Fibroblast of lung (primary cell): ENCODE data around the gene LRRTM3. TPM values are rescaled to one million over a fixed set of nuclear protein-coding genes. Genes with fewer than 3 reads are reported as not detected.

Source experiments
- DNase-seq, 2 donors: peaks; one replicate each; pipeline versions ENCODE4 v3.0.0 to v3.0.0-alpha.2; 2010; ENCODE audit warnings: low read depth in 2 of 2
- H2AFZ ChIP-seq: 2 replicates; pipeline ENCODE4 v1.5.1; 2012; ENCODE audit warnings: low read length, control low read depth, inconsistent platforms
- H3K27ac ChIP-seq: 2 replicates; pipeline ENCODE4 v1.5.1; 2011; ENCODE audit warnings: low read length, control low read depth; ENCODE audit not compliant: insufficient read depth
- H3K27me3 ChIP-seq: 2 replicates; pipeline ENCODE4 v1.5.1; 2011; ENCODE audit warnings: mild to moderate bottlenecking, low read length; ENCODE audit not compliant: control insufficient read depth, insufficient read depth
- H3K36me3 ChIP-seq: 2 replicates; pipeline ENCODE4 v1.5.1; 2011; ENCODE audit warnings: low read length; ENCODE audit not compliant: control insufficient read depth, insufficient read depth
- H3K4me1 ChIP-seq: 2 replicates; pipeline ENCODE4 v1.5.1; 2011; ENCODE audit warnings: low read length; ENCODE audit not compliant: control insufficient read depth, insufficient read depth; ENCODE audit errors: extremely low read depth
- H3K4me2 ChIP-seq: 2 replicates; pipeline ENCODE4 v1.5.1; 2011; ENCODE audit warnings: low read length, control low read depth; ENCODE audit not compliant: insufficient read depth; ENCODE audit errors: extremely low read depth
- H3K4me3 ChIP-seq, 4 experiments: fragments of 200-600 bp in 1 of 4; sonication (generic) in 1 of 4; replicated peaks in 1 of 4; 2 replicates each; pipeline ENCODE4 v1.5.1; 2011 to 2016; ENCODE audit warnings: low read length in 4 of 4, low read depth in 3 of 4, mild to moderate bottlenecking in 3 of 4, control low read depth in 2 of 4, inconsistent platforms in 1 of 4, mixed read lengths in 1 of 4; ENCODE audit not compliant: insufficient read depth in 1 of 4; ENCODE audit errors: control extremely low read depth in 1 of 4
- H3K79me2 ChIP-seq: 2 replicates; pipeline ENCODE4 v1.5.1; 2012; ENCODE audit warnings: mild to moderate bottlenecking, low read length, inconsistent platforms; ENCODE audit not compliant: control insufficient read depth, insufficient read depth
- H3K9ac ChIP-seq: 2 replicates; pipeline ENCODE4 v1.5.1; 2011; ENCODE audit warnings: mild to moderate bottlenecking, low read length, control low read depth; ENCODE audit not compliant: insufficient read depth
- H3K9me3 ChIP-seq: 2 replicates; pipeline ENCODE4 v1.5.1; 2012; ENCODE audit warnings: low read depth, low read length; ENCODE audit not compliant: control insufficient read depth, insufficient read depth
- H4K20me1 ChIP-seq: 2 replicates; pipeline ENCODE4 v1.5.1; 2011; ENCODE audit warnings: low read length; ENCODE audit not compliant: control insufficient read depth, insufficient read depth; ENCODE audit errors: extremely low read depth
- EZH2 ChIP-seq: IDR thresholded peaks from 2 replicates; pipeline ENCODE4 v1.5.1; 2012; ENCODE audit warnings: low read length, control low read depth, mild to moderate bottlenecking; ENCODE audit errors: missing control alignments
- polyA plus RNA-seq, 2 donors: library from polyadenylated mRNA; depleted of rRNA in 1 of 2; stranded (reverse) in 1 of 2; unstranded in 1 of 2; fragments of >200 nt; gene quantifications; 2 replicates each; pipeline ENCODE4 v1.2.1, GENCODE V29; 2011 to 2012; ENCODE audit warnings: missing spikeins in 1 of 2
- total RNA-seq: library from RNA; depleted of rRNA; stranded (reverse); fragments of >200 nt; gene quantifications from 2 replicates; pipeline ENCODE4 v1.2.1, GENCODE V29; 2014
- TF ChIP-seq, protein P1 (sequence below), 2 donors: IDR thresholded peaks in 1 of 2; conservative IDR thresholded peaks in 1 of 2; 1 replicate in 1 of 2; 2 replicates in 1 of 2; pipeline ENCODE4 v1.5.1; 2011 to 2012; ENCODE audit warnings: low read length in 2 of 2, control low read depth in 1 of 2, inconsistent platforms in 1 of 2, low read depth in 1 of 2, mild to moderate bottlenecking in 1 of 2

The LRRTM3 gene
- total and polyA plus RNA-seq, 2 donors (not counting 1 experiment from before 2014, with no cell fraction given): not detected

DNA sequence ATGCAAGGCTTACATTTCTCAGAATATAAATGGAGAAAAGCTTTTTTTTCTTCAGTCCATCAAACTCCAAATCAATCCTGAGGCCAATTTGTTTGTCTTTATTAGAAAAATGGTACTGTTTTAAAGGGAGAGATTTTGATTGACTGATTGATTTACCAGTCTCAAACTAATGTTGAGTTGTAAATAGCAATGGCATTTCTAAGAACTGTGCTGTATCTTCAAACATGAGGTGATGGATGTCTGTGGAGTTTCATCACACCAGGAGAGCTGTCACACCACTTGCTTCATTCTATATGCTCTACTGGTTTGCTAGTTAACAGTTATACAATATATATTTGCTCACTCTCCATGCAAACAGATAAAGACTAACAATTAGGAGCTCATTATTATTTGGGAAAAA is 39.0 kb upstream of the LRRTM3 start:
- no peak overlapping the region for H3K27ac ChIP-seq
- H3K79me2 ChIP-seq: no peaks in the 10 kb centered on the region

DNA sequence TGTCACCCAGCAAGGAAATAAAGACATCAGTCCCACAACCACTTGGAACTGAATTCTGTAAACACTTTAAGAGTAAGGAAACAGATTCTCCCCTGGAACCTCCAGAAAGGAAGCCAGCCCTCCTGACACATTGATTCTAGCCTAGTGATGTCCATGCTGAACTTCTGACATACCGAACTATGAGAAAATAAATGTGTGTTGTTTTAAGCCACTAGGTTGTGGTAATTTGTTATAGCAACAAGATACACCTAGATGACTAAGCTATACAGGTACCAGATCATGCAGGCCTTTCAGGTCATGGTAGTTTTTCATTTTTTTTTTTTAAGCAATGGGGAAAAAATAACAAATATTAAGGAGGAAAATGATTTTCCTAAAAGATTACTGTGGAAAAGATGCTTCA is 37.6 kb upstream of the LRRTM3 start:
- no peaks in the 10 kb centered on the region for H3K27me3 ChIP-seq

More for the DNA sequence above, 39.0 kb upstream of the LRRTM3 start:
- Histone ChIP-seq H4K20me1 (no peaks in the 10 kb centered on the region), H3K9me3 (no peaks in the 10 kb centered on the region), H3K4me3 (no peak overlapping the region), H3K9ac (no peak overlapping the region), H3K4me2 (no peak overlapping the region), H2AFZ (no peak overlapping the region), H3K27me3 (no peaks in the 10 kb centered on the region), H3K36me3 (no peaks in the 10 kb centered on the region), H3K4me1 (no peaks in the 10 kb centered on the region)
- no peak for DNase-seq
- TF ChIP-seq EZH2: no peak
- TF ChIP-seq, protein P1, sequence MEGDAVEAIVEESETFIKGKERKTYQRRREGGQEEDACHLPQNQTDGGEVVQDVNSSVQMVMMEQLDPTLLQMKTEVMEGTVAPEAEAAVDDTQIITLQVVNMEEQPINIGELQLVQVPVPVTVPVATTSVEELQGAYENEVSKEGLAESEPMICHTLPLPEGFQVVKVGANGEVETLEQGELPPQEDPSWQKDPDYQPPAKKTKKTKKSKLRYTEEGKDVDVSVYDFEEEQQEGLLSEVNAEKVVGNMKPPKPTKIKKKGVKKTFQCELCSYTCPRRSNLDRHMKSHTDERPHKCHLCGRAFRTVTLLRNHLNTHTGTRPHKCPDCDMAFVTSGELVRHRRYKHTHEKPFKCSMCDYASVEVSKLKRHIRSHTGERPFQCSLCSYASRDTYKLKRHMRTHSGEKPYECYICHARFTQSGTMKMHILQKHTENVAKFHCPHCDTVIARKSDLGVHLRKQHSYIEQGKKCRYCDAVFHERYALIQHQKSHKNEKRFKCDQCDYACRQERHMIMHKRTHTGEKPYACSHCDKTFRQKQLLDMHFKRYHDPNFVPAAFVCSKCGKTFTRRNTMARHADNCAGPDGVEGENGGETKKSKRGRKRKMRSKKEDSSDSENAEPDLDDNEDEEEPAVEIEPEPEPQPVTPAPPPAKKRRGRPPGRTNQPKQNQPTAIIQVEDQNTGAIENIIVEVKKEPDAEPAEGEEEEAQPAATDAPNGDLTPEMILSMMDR (conservative IDR thresholded peaks at IDR 0.05 in 1 of 2, IDR thresholded peaks at IDR 0.05 in 1 of 2; ENCODE audit: low read depth in 1 of 2, low read length in 2 of 2): no peak

DNA sequence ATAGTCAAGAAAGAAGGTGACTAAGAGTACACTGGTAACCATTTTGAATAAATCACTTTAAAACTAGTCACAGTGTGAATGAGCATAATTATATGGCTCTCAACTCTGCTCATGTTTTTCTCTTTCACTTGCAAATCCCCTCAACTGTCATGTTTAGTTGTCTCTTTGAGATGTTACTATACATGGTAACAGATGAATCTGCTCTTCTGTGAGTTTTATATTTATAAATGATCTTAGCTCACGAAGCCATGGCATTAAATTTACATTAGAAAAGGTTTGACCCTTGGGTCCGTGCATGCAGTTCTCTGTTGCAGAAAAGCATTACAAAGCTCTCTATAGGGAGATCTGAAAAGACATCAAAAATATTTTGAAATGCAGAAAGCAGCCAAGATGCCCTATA is 33.0 kb upstream of the LRRTM3 start:
- Histone ChIP-seq H3K27ac (no peak overlapping the region), H4K20me1 (no peaks in the 10 kb centered on the region), H3K4me2 (no peak overlapping the region), H3K9me3 (no peaks in the 10 kb centered on the region), H3K36me3 (no peaks in the 10 kb centered on the region), H3K79me2 (no peaks in the 10 kb centered on the region), H3K4me1 (no peaks in the 10 kb centered on the region), H3K27me3 (no peaks in the 10 kb centered on the region), H2AFZ (no peak overlapping the region), H3K9ac (no peak overlapping the region), H3K4me3 (no peak overlapping the region)
- TF ChIP-seq, protein P1 (conservative IDR thresholded peaks at IDR 0.05 in 1 of 2, IDR thresholded peaks at IDR 0.05 in 1 of 2; ENCODE audit: low read depth in 1 of 2, low read length in 2 of 2): no peak
- TF ChIP-seq EZH2: no peak
- DNase-seq: no peak

More for the DNA sequence above, 37.6 kb upstream of the LRRTM3 start:
- Histone ChIP-seq H3K9ac (no peak overlapping the region), H3K36me3 (no peaks in the 10 kb centered on the region), H3K27ac (no peak overlapping the region), H3K4me3 (no peak overlapping the region), H3K79me2 (no peaks in the 10 kb centered on the region), H3K9me3 (no peaks in the 10 kb centered on the region), H3K4me1 (no peaks in the 10 kb centered on the region), H4K20me1 (no peaks in the 10 kb centered on the region), H2AFZ (no peak overlapping the region), H3K4me2 (no peak overlapping the region)
- TF ChIP-seq EZH2: no peak
- TF ChIP-seq, protein P1 (conservative IDR thresholded peaks at IDR 0.05 in 1 of 2, IDR thresholded peaks at IDR 0.05 in 1 of 2; ENCODE audit: low read depth in 1 of 2, low read length in 2 of 2): no peak
- DNase-seq: no peak
